Tibial nerve (tissue), 3 donors: ENCODE data around the gene RASSF4.

ENCODE experiments used
- POLR2A ChIP-seq, 2 donors: fragments of 450-650 bp; IDR thresholded peaks; one replicate each; pipeline ENCODE4 v1.6.1; 2017; ENCODE audit warnings: antibody characterized with exemption in 2 of 2, mild to moderate bottlenecking in 2 of 2, moderate library complexity in 2 of 2
- TF ChIP-seq, protein P1 (sequence below), 5 experiments: fragments of 200-600 bp in 3 of 5; fragments of 450-650 bp in 2 of 5; sonication (generic) in 3 of 5; IDR thresholded peaks; one replicate each; pipeline ENCODE4 v1.5.1; 2016 to 2019; ENCODE audit warnings: antibody characterized with exemption in 5 of 5, mild to moderate bottlenecking in 3 of 5, moderate library complexity in 2 of 5

- TF ChIP-seq POLR2A (IDR thresholded peaks at IDR 0.05) = no peak
- TF ChIP-seq, protein P1, sequence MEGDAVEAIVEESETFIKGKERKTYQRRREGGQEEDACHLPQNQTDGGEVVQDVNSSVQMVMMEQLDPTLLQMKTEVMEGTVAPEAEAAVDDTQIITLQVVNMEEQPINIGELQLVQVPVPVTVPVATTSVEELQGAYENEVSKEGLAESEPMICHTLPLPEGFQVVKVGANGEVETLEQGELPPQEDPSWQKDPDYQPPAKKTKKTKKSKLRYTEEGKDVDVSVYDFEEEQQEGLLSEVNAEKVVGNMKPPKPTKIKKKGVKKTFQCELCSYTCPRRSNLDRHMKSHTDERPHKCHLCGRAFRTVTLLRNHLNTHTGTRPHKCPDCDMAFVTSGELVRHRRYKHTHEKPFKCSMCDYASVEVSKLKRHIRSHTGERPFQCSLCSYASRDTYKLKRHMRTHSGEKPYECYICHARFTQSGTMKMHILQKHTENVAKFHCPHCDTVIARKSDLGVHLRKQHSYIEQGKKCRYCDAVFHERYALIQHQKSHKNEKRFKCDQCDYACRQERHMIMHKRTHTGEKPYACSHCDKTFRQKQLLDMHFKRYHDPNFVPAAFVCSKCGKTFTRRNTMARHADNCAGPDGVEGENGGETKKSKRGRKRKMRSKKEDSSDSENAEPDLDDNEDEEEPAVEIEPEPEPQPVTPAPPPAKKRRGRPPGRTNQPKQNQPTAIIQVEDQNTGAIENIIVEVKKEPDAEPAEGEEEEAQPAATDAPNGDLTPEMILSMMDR (IDR thresholded peaks at IDR 0.05) = no peak
These were observed 30.1 kb downstream of the RASSF4 start for GRCh38 chr10:44989597-44990301.
